Mesenchymal stem cell (in vitro differentiated cells and primary cell): ENCODE data around the gene CUL2.

Experiments
- DNase-seq: peaks from one replicate; pipeline ENCODE4 v3.0.0-alpha.2; 2013
- H2AFZ ChIP-seq: one replicate; pipeline ENCODE4 v1.6.1; 2013; ENCODE audit warnings: low read depth, mild to moderate bottlenecking, control low read depth, inconsistent platforms, low read length, moderate library complexity
- H2AK5ac ChIP-seq: 2 replicates; pipeline ENCODE4 v1.6.1; 2013; ENCODE audit warnings: low read length, moderate library complexity, mild to moderate bottlenecking, inconsistent platforms; ENCODE audit not compliant: severe bottlenecking
- H2BK120ac ChIP-seq: one replicate; pipeline ENCODE4 v1.6.1; 2013; ENCODE audit warnings: low read depth, mild to moderate bottlenecking, inconsistent platforms, low read length, moderate library complexity
- H2BK12ac ChIP-seq, 2 experiments: one replicate each; pipeline ENCODE4 v1.6.1; 2013; ENCODE audit warnings: inconsistent platforms in 2 of 2, low read length in 2 of 2, mild to moderate bottlenecking in 2 of 2, moderate library complexity in 2 of 2, control low read depth in 1 of 2
- H2BK15ac ChIP-seq: one replicate; pipeline ENCODE4 v1.6.1; 2013; ENCODE audit warnings: mild to moderate bottlenecking, low read depth, inconsistent platforms; ENCODE audit not compliant: poor library complexity, severe bottlenecking
- H2BK5ac ChIP-seq: 2 replicates; pipeline ENCODE4 v1.6.1; 2013; ENCODE audit warnings: low read depth, mild to moderate bottlenecking, low read length, control low read depth, inconsistent platforms; ENCODE audit not compliant: poor library complexity, severe bottlenecking
- H3K14ac ChIP-seq, 2 experiments: one replicate each; pipeline ENCODE4 v1.6.1; 2013; ENCODE audit warnings: inconsistent platforms in 2 of 2, low read length in 2 of 2, control low read depth in 1 of 2, mild to moderate bottlenecking in 1 of 2, moderate library complexity in 1 of 2
- H3K18ac ChIP-seq, 2 experiments: one replicate each; pipeline ENCODE4 v1.6.1; 2013; ENCODE audit warnings: inconsistent platforms in 2 of 2, low read length in 2 of 2, control low read depth in 1 of 2, low read depth in 1 of 2, mild to moderate bottlenecking in 1 of 2
- H3K23ac ChIP-seq, 2 experiments: one replicate each; pipeline ENCODE4 v1.6.1; 2013; ENCODE audit warnings: inconsistent platforms in 2 of 2, low read length in 2 of 2, mild to moderate bottlenecking in 2 of 2, moderate library complexity in 2 of 2, control low read depth in 1 of 2
- H3K27ac ChIP-seq: 2 replicates; pipeline ENCODE4 v1.5.1; 2013; ENCODE audit warnings: mild to moderate bottlenecking, moderate library complexity, low read length, control low read depth, inconsistent platforms; ENCODE audit not compliant: poor library complexity, severe bottlenecking
- H3K27me3 ChIP-seq, 2 experiments: 2 replicates each; pipeline versions ENCODE4 v1.6.1 to v1.7.0; 2013; ENCODE audit warnings: low read length in 2 of 2, mild to moderate bottlenecking in 2 of 2, moderate library complexity in 2 of 2, control low read depth in 1 of 2, inconsistent platforms in 1 of 2; ENCODE audit not compliant: control insufficient read depth in 1 of 2, insufficient read depth in 1 of 2
- H3K36me3 ChIP-seq, 2 experiments: 2 replicates each; pipeline versions ENCODE4 v1.6.1 to v1.7.0; 2013; ENCODE audit warnings: low read length in 2 of 2, control low read depth in 1 of 2, inconsistent platforms in 1 of 2, low read depth in 1 of 2, mild to moderate bottlenecking in 1 of 2; ENCODE audit not compliant: insufficient read depth in 2 of 2, control insufficient read depth in 1 of 2
- H3K4ac ChIP-seq, 2 experiments: one replicate each; pipeline ENCODE4 v1.6.1; 2013; ENCODE audit warnings: inconsistent platforms in 2 of 2, low read length in 2 of 2, mild to moderate bottlenecking in 2 of 2, moderate library complexity in 2 of 2, control low read depth in 1 of 2, low read depth in 1 of 2
- H3K4me1 ChIP-seq: 2 replicates; pipeline ENCODE4 v1.6.1; 2013; ENCODE audit warnings: low read depth, low read length, control low read depth; ENCODE audit not compliant: control insufficient read depth, insufficient read depth
- H3K4me2 ChIP-seq: 2 replicates; pipeline ENCODE4 v1.6.1; 2013; ENCODE audit warnings: low read length, mild to moderate bottlenecking, inconsistent platforms; ENCODE audit not compliant: poor library complexity, severe bottlenecking
- H3K4me3 ChIP-seq, 2 experiments: 2 replicates each; pipeline versions ENCODE4 v1.5.1 to v1.7.0; 2013; ENCODE audit warnings: low read length in 2 of 2, mild to moderate bottlenecking in 2 of 2, control low read depth in 1 of 2, low read depth in 1 of 2; ENCODE audit not compliant: insufficient read depth in 1 of 2
- H3K79me1 ChIP-seq: replicated peaks from 2 replicates; pipeline ENCODE4 v1.6.1; 2013; ENCODE audit warnings: mild to moderate bottlenecking, control low read depth, low read length, inconsistent platforms; ENCODE audit not compliant: poor library complexity, severe bottlenecking
- H3K9ac ChIP-seq: 2 replicates; pipeline ENCODE4 v1.7.0; 2013; ENCODE audit warnings: mild to moderate bottlenecking, low read length, moderate library complexity
- H3K9me3 ChIP-seq: 2 replicates; pipeline ENCODE4 v1.7.0; 2013; ENCODE audit warnings: mild to moderate bottlenecking, low read length; ENCODE audit not compliant: control insufficient read depth
- H4K8ac ChIP-seq: one replicate; pipeline ENCODE4 v1.6.1; 2013; ENCODE audit warnings: inconsistent platforms, mild to moderate bottlenecking, low read length, moderate library complexity
- H4K91ac ChIP-seq: one replicate; pipeline ENCODE4 v1.6.1; 2013; ENCODE audit warnings: mild to moderate bottlenecking, low read length, inconsistent platforms
- WGBS: methylation state at CpG from one replicate; pipeline ENCODE4 v1.1.7; 2013; ENCODE audit warnings: mixed read lengths; 5-methylcytosine and 5-hydroxymethylcytosine counted together

CUL2 gene

DNA sequence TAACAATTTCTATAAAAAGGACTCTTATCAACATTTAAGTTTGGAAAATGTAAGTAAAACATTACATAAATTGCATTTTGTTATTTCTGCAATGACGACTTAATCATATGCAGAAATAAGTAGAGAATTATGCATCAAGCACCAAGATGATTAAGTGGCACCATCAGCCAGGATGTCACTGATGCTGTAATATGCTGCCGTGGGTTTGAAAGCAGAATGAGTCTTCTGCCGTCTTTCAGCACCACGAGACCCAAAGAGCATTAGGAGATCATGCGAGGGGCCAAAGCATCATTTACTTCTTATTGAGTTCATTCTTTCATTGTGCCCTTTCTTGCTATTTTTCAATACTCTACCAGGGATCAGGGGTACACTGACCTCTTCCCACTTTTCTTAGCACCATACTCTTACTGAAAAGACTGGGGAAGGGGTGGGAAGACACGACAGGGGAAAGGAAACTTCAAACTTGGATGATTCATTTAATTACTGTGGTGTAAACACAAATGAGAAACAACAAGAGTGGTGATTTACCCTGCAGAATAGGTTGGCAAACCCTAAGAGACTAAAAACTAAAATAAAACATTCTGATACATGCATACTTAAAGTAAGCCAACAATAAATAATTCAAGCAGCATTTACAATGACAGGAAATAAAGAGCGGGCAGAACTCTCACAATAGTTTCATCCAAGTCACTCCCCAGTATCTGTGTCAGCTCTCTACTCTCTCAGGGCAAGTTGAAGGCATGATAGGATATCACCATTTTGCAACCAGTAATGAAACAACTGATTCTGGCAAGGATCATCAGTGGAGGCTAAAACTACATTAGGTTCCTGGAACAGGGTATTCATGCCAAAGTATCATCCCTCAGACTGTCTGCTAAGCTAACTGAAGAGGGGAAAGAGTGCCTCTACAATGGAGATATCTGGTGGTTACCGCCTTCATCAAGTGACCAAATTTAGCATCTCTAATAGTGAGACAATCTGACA, 70.8 kb downstream of the CUL2 start:
- H3K79me1 ChIP-seq = peaks cover 3% of the 10 kb centered on the region
- H2AFZ ChIP-seq = no peak overlapping the region
- no peak overlapping the region for H3K18ac ChIP-seq
- no peaks in the 10 kb centered on the region for H3K27me3 ChIP-seq
- H2BK5ac ChIP-seq = no peak overlapping the region
- H3K9ac ChIP-seq = no peak overlapping the region
- no peak overlapping the region for H2AK5ac ChIP-seq
- H3K4me1 ChIP-seq = peaks cover 3% of the 10 kb centered on the region
- H3K36me3 ChIP-seq = peaks cover 8 to 57% of the 10 kb centered on the region in 2 experiments
- H3K9me3 ChIP-seq = no peaks in the 10 kb centered on the region
- no peak overlapping the region for H3K4ac ChIP-seq
- no peak overlapping the region for H2BK120ac ChIP-seq
- H4K8ac ChIP-seq = peak overlapping the region; percentile 38
- 96% methylated on average over 6 of the region's 8 CpGs for WGBS
- H2BK15ac ChIP-seq = no peak overlapping the region
- H3K4me2 ChIP-seq = no peak overlapping the region
- no peak overlapping the region for H4K91ac ChIP-seq
- DNase-seq = no peak
- no peak overlapping the region for H3K14ac ChIP-seq
- H3K23ac ChIP-seq = no peak overlapping the region
- H2BK12ac ChIP-seq = no peak overlapping the region
- H3K4me3 ChIP-seq = no peak overlapping the region
- H3K27ac ChIP-seq = no peak overlapping the region

DNA sequence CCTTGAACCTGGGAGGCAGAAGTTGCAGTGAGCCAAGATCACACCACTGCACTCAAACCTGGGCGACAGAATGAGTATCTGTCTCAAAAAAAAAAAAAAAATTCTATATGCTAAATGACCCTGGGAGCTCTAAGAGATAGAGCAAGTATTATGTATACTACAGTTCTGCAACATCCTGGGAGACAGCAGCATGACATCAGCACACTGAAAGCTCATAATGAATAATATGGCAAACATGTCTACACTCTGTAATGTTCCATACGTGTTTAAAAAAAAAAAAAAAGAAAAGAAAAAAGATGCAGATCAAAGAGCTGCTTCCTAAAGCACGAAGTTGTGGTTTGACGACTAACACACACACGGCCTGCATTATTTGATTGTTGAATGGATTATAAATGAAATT, 72.5 kb downstream of the CUL2 start:
- Histone ChIP-seq H3K9ac (no peak overlapping the region), H2BK12ac (no peak overlapping the region), H3K27ac (no peak overlapping the region), H2BK15ac (no peak overlapping the region), H2BK5ac (no peak overlapping the region), H3K27me3 (no peaks in the 10 kb centered on the region), H3K23ac (no peak overlapping the region), H2AFZ (no peak overlapping the region), H2BK120ac (no peak overlapping the region), H3K36me3 (peaks cover 4 to 42% of the 10 kb centered on the region in 2 experiments), H3K79me1 (peaks cover 3% of the 10 kb centered on the region), H3K4me2 (no peak overlapping the region), H3K18ac (no peak overlapping the region), H3K4me1 (peaks cover 3% of the 10 kb centered on the region), H4K8ac (no peak overlapping the region), H3K9me3 (no peaks in the 10 kb centered on the region), H4K91ac (no peak overlapping the region), H3K14ac (no peak overlapping the region), H3K4ac (no peak overlapping the region), H3K4me3 (no peak overlapping the region), H2AK5ac (no peak overlapping the region)
- WGBS = 96% methylated on average over 4 of the region's 5 CpGs
- DNase-seq = no peak

- H2BK15ac ChIP-seq = no peak overlapping the region
- peaks cover 5 to 48% of the 10 kb centered on the region in 2 experiments for H3K36me3 ChIP-seq
- H3K23ac ChIP-seq = no peak overlapping the region
- no peak overlapping the region for H3K18ac ChIP-seq
- peaks cover 7% of the 10 kb centered on the region for H3K79me1 ChIP-seq
- H2BK12ac ChIP-seq = no peak overlapping the region
- H3K4me2 ChIP-seq = no peak overlapping the region
- no peaks in the 10 kb centered on the region for H3K27me3 ChIP-seq
- no peak overlapping the region for H2BK5ac ChIP-seq
- H4K91ac ChIP-seq = no peak overlapping the region
- H3K27ac ChIP-seq = no peak overlapping the region
- no peak overlapping the region for H2AFZ ChIP-seq
- no peak overlapping the region for H4K8ac ChIP-seq
- no peak overlapping the region for H3K14ac ChIP-seq
- H3K9me3 ChIP-seq = no peaks in the 10 kb centered on the region
- H2AK5ac ChIP-seq = no peak overlapping the region
- H3K9ac ChIP-seq = no peak overlapping the region
- H3K4me3 ChIP-seq = no peak overlapping the region
- no peak overlapping the region for H3K4ac ChIP-seq
- DNase-seq = no peak
- H2BK120ac ChIP-seq = no peak overlapping the region
- peaks cover 4% of the 10 kb centered on the region for H3K4me1 ChIP-seq
- 92% methylated on average over 5 of the region's 5 CpGs for WGBS
Observed at GRCh38 chr10:35015843-35016408, 74.2 kb downstream of the CUL2 start.

DNA sequence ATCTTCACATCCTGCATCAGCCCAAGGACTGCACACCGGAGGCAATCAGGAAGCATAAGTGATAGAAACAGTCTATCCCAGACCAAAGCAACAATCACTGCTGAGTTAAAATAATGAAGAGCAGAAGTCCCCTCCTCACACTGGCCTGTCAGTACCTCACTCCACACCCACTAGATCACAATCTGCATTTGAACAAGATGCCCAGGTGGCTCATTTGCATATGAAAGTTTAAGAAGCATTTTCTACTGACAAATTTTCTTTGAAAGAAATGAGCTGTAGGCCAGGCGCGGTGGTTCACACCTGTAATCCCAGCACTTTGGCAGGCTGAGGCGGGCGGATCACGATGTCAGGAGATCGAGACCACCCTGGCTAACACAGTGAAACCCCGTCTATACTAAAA, 77.4 kb downstream of the CUL2 start:
- H4K8ac ChIP-seq = no peak overlapping the region

More for the DNA sequence above, 77.4 kb downstream of the CUL2 start:
- no peak overlapping the region for H3K4me2 ChIP-seq
- no peaks in the 10 kb centered on the region for H3K27me3 ChIP-seq
- H3K9ac ChIP-seq = no peak overlapping the region
- no peak overlapping the region for H3K27ac ChIP-seq
- H3K23ac ChIP-seq = no peak overlapping the region
- no peak overlapping the region for H2AK5ac ChIP-seq
- H3K14ac ChIP-seq = no peak overlapping the region
- no peak overlapping the region for H2BK12ac ChIP-seq
- DNase-seq = no peak
- H2AFZ ChIP-seq = no peak overlapping the region
- H3K36me3 ChIP-seq = peaks cover 9 to 59% of the 10 kb centered on the region in 2 experiments
- H3K4me3 ChIP-seq = no peak overlapping the region
- H4K91ac ChIP-seq = no peak overlapping the region
- WGBS = 92% methylated on average over 3 of the region's 8 CpGs
- H3K9me3 ChIP-seq = no peaks in the 10 kb centered on the region
- H3K4ac ChIP-seq = no peak overlapping the region
- peaks cover 4% of the 10 kb centered on the region for H3K4me1 ChIP-seq
- peaks cover 7% of the 10 kb centered on the region for H3K79me1 ChIP-seq
- H2BK120ac ChIP-seq = no peak overlapping the region
- H2BK15ac ChIP-seq = no peak overlapping the region
- H3K18ac ChIP-seq = no peak overlapping the region
- no peak overlapping the region for H2BK5ac ChIP-seq
